Measurements from ENCODE around the gene QRSL1. TPM values are rescaled to one million over a fixed set of nuclear protein-coding genes. Genes with fewer than 3 reads are reported as not detected.

Gene QRSL1
- total and polyA plus RNA-seq, 3 experiments from 2014 or later: 9.7 to 27.2 (median 23.0) TPM

DNA sequence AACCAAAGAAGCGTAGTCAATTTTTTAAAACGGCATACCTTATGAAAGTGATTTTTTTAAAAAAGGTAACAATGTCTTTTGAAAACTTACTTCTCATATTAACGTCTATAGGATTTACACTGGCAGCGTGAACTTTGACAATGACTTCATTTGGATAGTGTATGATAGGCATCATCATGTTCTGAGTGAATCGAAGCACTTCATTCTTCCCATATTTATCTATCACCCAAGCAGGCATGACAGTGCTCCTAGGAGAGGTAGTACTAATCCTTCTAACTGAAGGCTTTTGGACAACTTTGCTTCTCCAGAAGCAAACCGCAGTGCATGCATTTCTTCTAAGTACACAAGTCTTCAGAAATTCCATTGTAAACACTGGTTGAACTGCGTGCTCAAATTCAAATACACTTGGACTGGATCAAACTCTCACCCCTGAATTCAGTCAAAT, 698 bp upstream of the QRSL1 start:
- Mint-ChIP-seq H3K27me3 (no peaks in the 10 kb centered on the region), H3K27ac (peak overlapping the region; percentile 95 to 99 (median 98)), H3K36me3 (peaks cover 0 to 13% (median 0%) of the 10 kb centered on the region in 3 donors), H3K4me3 (peak overlapping the region; percentile 93 to 99 (median 98)), H3K9me3 (no peaks in the 10 kb centered on the region), H3K4me1 (peaks cover 27 to 41% (median 30%) of the 10 kb centered on the region in 3 donors)
- Histone ChIP-seq H3K9me3 (ENCODE audit: low read length) (no peaks in the 10 kb centered on the region), H3K36me3 (ENCODE audit: insufficient read depth, low read length) (no peaks in the 10 kb centered on the region), H3K27ac (ENCODE audit: low read depth, low read length) (peak overlapping the region; percentile 82), H3K4me3 (ENCODE audit: low read length) (peak overlapping the region; percentile 93), H3K27me3 (ENCODE audit: insufficient read depth, low read length, poor library complexity, severe bottlenecking) (no peaks in the 10 kb centered on the region), H3K4me1 (ENCODE audit: insufficient read depth, low read length) (peaks cover 22% of the 10 kb centered on the region)
- ChIA-PET POLR2A (no interaction called here), CTCF (interaction anchor here (1.0 kb wide), 1 partner anchor 9 kb away, joined by 3 read pairs; no protein-coding TSS in a partner anchor)
- no peak for DNase-seq

GRCh38 chr6:106629859-106630163, 433 bp downstream of the QRSL1 start:
- H3K9me3 ChIP-seq (ENCODE audit: low read length): no peaks in the 10 kb centered on the region
- H3K4me1 ChIP-seq (ENCODE audit: insufficient read depth, low read length): peaks cover 22% of the 10 kb centered on the region
- Mint-ChIP-seq H3K27ac (peak overlapping the region; percentile 95 to 99 (median 98)), H3K27me3 (no peaks in the 10 kb centered on the region), H3K36me3 (peaks cover 0 to 16% (median 3%) of the 10 kb centered on the region in 3 donors), H3K9me3 (no peaks in the 10 kb centered on the region), H3K4me1 (peaks cover 32 to 50% (median 39%) of the 10 kb centered on the region in 3 donors), H3K4me3 (peak overlapping the region; percentile 93 to 99 (median 98))
- no peaks in the 10 kb centered on the region for H3K27me3 ChIP-seq (ENCODE audit: insufficient read depth, low read length, poor library complexity, severe bottlenecking)
- H3K4me3 ChIP-seq (ENCODE audit: low read length): peak overlapping the region; percentile 93
- CTCF ChIA-PET: no interaction called here
- no peaks in the 10 kb centered on the region for H3K36me3 ChIP-seq (ENCODE audit: insufficient read depth, low read length)
- peak overlapping the region; percentile 82 for H3K27ac ChIP-seq (ENCODE audit: low read depth, low read length)
- no peak for DNase-seq
- POLR2A ChIA-PET: interaction anchor here (0.6 kb wide), 1 partner anchor 1249 kb away, joined by 3 read pairs; no protein-coding TSS in a partner anchor

- Mint-ChIP-seq H3K9me3 (no peaks in the 10 kb centered on the region), H3K4me3 (peak overlapping the region; percentile 93 to 99 (median 98)), H3K27ac (peak overlapping the region in 7 of 8 donors; percentile 95 to 99 (median 98)), H3K36me3 (peaks cover 0 to 20% (median 7%) of the 10 kb centered on the region in 3 donors), H3K27me3 (no peaks in the 10 kb centered on the region), H3K4me1 (peaks cover 36 to 54% (median 44%) of the 10 kb centered on the region in 3 donors)
- ChIA-PET CTCF (no interaction called here), POLR2A (interaction anchor here (0.6 kb wide), 1 partner anchor 1248 kb away, joined by 3 read pairs; no protein-coding TSS in a partner anchor)
- no peak for DNase-seq
- Histone ChIP-seq H3K9me3 (ENCODE audit: low read length) (no peaks in the 10 kb centered on the region), H3K36me3 (ENCODE audit: insufficient read depth, low read length) (no peaks in the 10 kb centered on the region), H3K27ac (ENCODE audit: low read depth, low read length) (no peak overlapping the region), H3K27me3 (ENCODE audit: insufficient read depth, low read length, poor library complexity, severe bottlenecking) (no peaks in the 10 kb centered on the region), H3K4me3 (ENCODE audit: low read length) (peak overlapping the region; percentile 93), H3K4me1 (ENCODE audit: insufficient read depth, low read length) (peaks cover 22% of the 10 kb centered on the region)
Observed at GRCh38 chr6:106630366-106630765, 988 bp downstream of the QRSL1 start.

DNA sequence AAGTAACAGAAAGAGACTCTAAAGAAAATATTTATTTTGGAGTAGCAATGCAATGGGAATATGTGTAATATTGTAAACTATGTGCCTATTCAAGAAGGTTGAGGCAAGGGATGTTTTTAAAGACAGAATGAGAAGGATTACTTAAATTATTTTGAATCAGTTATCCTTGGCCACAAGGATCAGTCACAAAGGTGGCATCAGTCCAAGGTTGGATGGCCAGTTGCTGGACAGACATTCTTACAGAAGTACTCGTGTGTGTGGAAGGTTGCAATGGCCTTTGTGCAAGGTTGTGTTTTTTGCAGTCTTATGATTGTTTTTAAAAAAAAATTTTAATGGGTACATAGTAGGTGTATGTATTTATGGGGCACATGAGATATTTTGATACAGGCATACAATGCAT, 2.0 kb downstream of the QRSL1 start:
- DNase-seq: no peak
- POLR2A ChIA-PET: no interaction called here
- Mint-ChIP-seq H3K4me3 (no peak overlapping the region), H3K36me3 (peaks cover 0 to 20% (median 7%) of the 10 kb centered on the region in 3 donors), H3K9me3 (no peaks in the 10 kb centered on the region), H3K27me3 (no peaks in the 10 kb centered on the region), H3K27ac (no peak overlapping the region), H3K4me1 (peaks cover 36 to 50% (median 44%) of the 10 kb centered on the region in 3 donors)
- Histone ChIP-seq H3K4me3 (ENCODE audit: low read length) (no peak overlapping the region), H3K4me1 (ENCODE audit: insufficient read depth, low read length) (peaks cover 22% of the 10 kb centered on the region), H3K36me3 (ENCODE audit: insufficient read depth, low read length) (no peaks in the 10 kb centered on the region), H3K9me3 (ENCODE audit: low read length) (no peaks in the 10 kb centered on the region), H3K27ac (ENCODE audit: low read depth, low read length) (no peak overlapping the region), H3K27me3 (ENCODE audit: insufficient read depth, low read length, poor library complexity, severe bottlenecking) (no peaks in the 10 kb centered on the region)
- CTCF ChIA-PET: no interaction called here

DNA sequence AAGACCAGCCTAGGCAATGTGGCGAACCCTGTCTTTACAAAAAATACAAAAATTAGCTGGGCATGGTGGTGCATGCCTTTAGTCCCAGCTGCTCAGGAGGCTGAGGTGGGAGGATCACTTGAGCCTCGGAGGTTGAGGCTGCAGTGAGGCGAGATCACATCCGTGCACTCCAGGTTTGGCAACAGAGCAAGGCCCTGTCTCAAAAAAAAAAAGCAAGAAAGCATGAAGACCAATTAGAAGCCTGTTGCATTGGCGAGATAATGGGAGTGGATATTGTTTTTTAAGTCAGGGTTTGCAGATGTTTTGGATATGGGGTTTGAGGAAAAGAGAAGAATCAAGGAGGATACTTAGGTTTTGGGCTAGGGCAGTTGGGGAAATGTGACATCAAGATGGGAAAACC, 5.2 kb downstream of the QRSL1 start:
- DNase-seq: no peak
- H3K27ac Mint-ChIP-seq: peak overlapping the region in 3 of 8 donors; percentile 5 to 56 (median 10)
- Histone ChIP-seq H3K27ac (ENCODE audit: low read depth, low read length) (no peak overlapping the region), H3K4me1 (ENCODE audit: insufficient read depth, low read length) (peaks cover 21% of the 10 kb centered on the region), H3K9me3 (ENCODE audit: low read length) (no peaks in the 10 kb centered on the region), H3K27me3 (ENCODE audit: insufficient read depth, low read length, poor library complexity, severe bottlenecking) (no peaks in the 10 kb centered on the region), H3K36me3 (ENCODE audit: insufficient read depth, low read length) (no peaks in the 10 kb centered on the region), H3K4me3 (ENCODE audit: low read length) (no peak overlapping the region)
- ChIA-PET CTCF (no interaction called here), POLR2A (no interaction called here)
- H3K9me3 Mint-ChIP-seq: no peaks in the 10 kb centered on the region
- peaks cover 0 to 25% (median 17%) of the 10 kb centered on the region in 3 donors for H3K36me3 Mint-ChIP-seq
- no peaks in the 10 kb centered on the region for H3K27me3 Mint-ChIP-seq
- H3K4me3 Mint-ChIP-seq: no peak overlapping the region
- H3K4me1 Mint-ChIP-seq: peaks cover 40 to 55% (median 54%) of the 10 kb centered on the region in 3 donors

DNA sequence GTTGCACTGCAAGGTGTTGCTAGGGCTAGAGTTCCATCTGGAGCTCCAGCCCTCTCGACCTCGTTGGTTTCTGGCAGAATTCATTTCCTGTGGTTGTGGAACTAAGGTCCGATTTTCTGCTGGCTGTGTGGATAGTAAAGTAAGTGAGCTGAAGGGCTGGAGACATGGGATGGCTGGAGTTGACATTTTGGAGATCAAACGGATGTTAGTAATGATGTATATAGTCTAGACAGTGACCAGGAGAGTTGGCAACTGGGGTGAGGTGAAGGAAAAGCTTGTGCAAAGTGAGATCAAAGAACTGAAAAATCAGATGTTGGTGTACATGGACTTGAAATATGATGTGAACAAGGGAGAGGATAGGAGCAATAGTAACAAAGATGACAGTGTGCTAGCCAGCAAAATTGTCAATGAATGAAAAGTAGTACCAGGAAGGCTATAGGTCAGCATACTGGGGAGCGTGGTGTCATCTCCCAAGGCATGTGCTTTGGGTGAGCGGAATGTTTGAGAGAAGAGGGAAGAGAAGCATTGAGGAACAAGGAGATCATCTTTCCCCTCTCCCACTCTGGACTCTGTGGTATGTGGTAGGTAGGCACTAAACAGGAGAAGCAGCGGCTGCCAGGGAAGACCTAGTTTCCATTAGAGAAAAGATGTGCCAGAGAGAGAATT, 7.8 kb downstream of the QRSL1 start:
- H3K9me3 ChIP-seq (ENCODE audit: low read length): no peaks in the 10 kb centered on the region
- no peaks in the 10 kb centered on the region for H3K9me3 Mint-ChIP-seq
- CTCF ChIA-PET: interaction anchor here (1.1 kb wide), 1 partner anchor 9 kb away, joined by 3 read pairs; no protein-coding TSS in a partner anchor
- peaks cover 8% of the 10 kb centered on the region for H3K4me1 ChIP-seq (ENCODE audit: insufficient read depth, low read length)
- H3K27ac Mint-ChIP-seq: peak overlapping the region in 2 of 8 donors; percentile 4 to 49
- no peak for DNase-seq
- H3K4me3 Mint-ChIP-seq: no peak overlapping the region
- POLR2A ChIA-PET: no interaction called here
- peaks cover 32 to 49% (median 42%) of the 10 kb centered on the region in 3 donors for H3K4me1 Mint-ChIP-seq
- H3K27ac ChIP-seq (ENCODE audit: low read depth, low read length): no peak overlapping the region
- H3K27me3 ChIP-seq (ENCODE audit: insufficient read depth, low read length, poor library complexity, severe bottlenecking): no peaks in the 10 kb centered on the region
- peaks cover under 1% of the 10 kb centered on the region for H3K36me3 ChIP-seq (ENCODE audit: insufficient read depth, low read length)
- no peaks in the 10 kb centered on the region for H3K27me3 Mint-ChIP-seq
- no peak overlapping the region for H3K4me3 ChIP-seq (ENCODE audit: low read length)
- H3K36me3 Mint-ChIP-seq: peaks cover 0 to 42% (median 24%) of the 10 kb centered on the region in 3 donors

- Mint-ChIP-seq H3K36me3 (peaks cover 0 to 48% (median 29%) of the 10 kb centered on the region in 3 donors), H3K4me1 (peaks cover 30 to 45% (median 42%) of the 10 kb centered on the region in 3 donors), H3K4me3 (no peak overlapping the region), H3K27me3 (no peaks in the 10 kb centered on the region), H3K27ac (peak overlapping the region in 1 of 8 donors; percentile 13), H3K9me3 (no peaks in the 10 kb centered on the region)
- no peaks in the 10 kb centered on the region for H3K27me3 ChIP-seq (ENCODE audit: insufficient read depth, low read length, poor library complexity, severe bottlenecking)
- no peaks in the 10 kb centered on the region for H3K9me3 ChIP-seq (ENCODE audit: low read length)
- ChIA-PET POLR2A (no interaction called here), CTCF (interaction anchor here (1.1 kb wide), 1 partner anchor 10 kb away, joined by 3 read pairs; no protein-coding TSS in a partner anchor)
- H3K36me3 ChIP-seq (ENCODE audit: insufficient read depth, low read length): peaks cover 6% of the 10 kb centered on the region
- peaks cover 8% of the 10 kb centered on the region for H3K4me1 ChIP-seq (ENCODE audit: insufficient read depth, low read length)
- no peak overlapping the region for H3K27ac ChIP-seq (ENCODE audit: low read depth, low read length)
- H3K4me3 ChIP-seq (ENCODE audit: low read length): no peak overlapping the region
- no peak for DNase-seq
Observed at GRCh38 chr6:106637717-106638341, 8.5 kb downstream of the QRSL1 start.

- Mint-ChIP-seq H3K36me3 (peaks cover 0 to 61% (median 32%) of the 10 kb centered on the region in 3 donors), H3K4me3 (no peak overlapping the region), H3K9me3 (no peaks in the 10 kb centered on the region), H3K4me1 (peaks cover 22 to 33% (median 33%) of the 10 kb centered on the region in 3 donors), H3K27me3 (no peaks in the 10 kb centered on the region), H3K27ac (peak overlapping the region in 2 of 8 donors; percentile 32 to 47)
- Histone ChIP-seq H3K4me1 (ENCODE audit: insufficient read depth, low read length) (peaks cover 8% of the 10 kb centered on the region), H3K36me3 (ENCODE audit: insufficient read depth, low read length) (peaks cover 9% of the 10 kb centered on the region), H3K27ac (ENCODE audit: low read depth, low read length) (no peak overlapping the region), H3K4me3 (ENCODE audit: low read length) (no peak overlapping the region), H3K27me3 (ENCODE audit: insufficient read depth, low read length, poor library complexity, severe bottlenecking) (no peaks in the 10 kb centered on the region), H3K9me3 (ENCODE audit: low read length) (no peaks in the 10 kb centered on the region)
- POLR2A ChIA-PET: no interaction called here
- CTCF ChIA-PET: no interaction called here
- no peak for DNase-seq
Observed at GRCh38 chr6:106639812-106640211, 10.4 kb downstream of the QRSL1 start.

All from CD8-positive, alpha-beta memory T cell (primary cell).